PFSK-1 (cell line): ENCODE data around the gene C4A.

Experiments
- FOXP2 ChIP-seq: optimal IDR thresholded peaks from 2 replicates; pipeline ENCODE3; 2011; ENCODE audit warnings: borderline replicate concordance, control low read depth, inconsistent platforms; ENCODE audit not compliant: insufficient read depth; ENCODE audit errors: extremely low read length, extremely low read depth
- POLR2AphosphoS5 ChIP-seq: IDR thresholded peaks from 2 replicates; pipeline ENCODE4 v1.6.1; 2012; ENCODE audit warnings: low read depth, mild to moderate bottlenecking, control low read depth, low read length, moderate library complexity
- REST ChIP-seq, 2 experiments: IDR thresholded peaks; 2 replicates each; pipeline versions ENCODE4 v1.6.1 to v1.8.0; 2011 to 2012; ENCODE audit warnings: low read depth in 2 of 2, low read length in 2 of 2, control low read depth in 1 of 2, inconsistent platforms in 1 of 2, mild to moderate bottlenecking in 1 of 2, moderate library complexity in 1 of 2; ENCODE audit not compliant: insufficient read depth in 1 of 2
- SIN3A ChIP-seq: IDR thresholded peaks from 2 replicates; pipeline ENCODE4 v1.6.1; 2012; ENCODE audit warnings: mild to moderate bottlenecking, low read length, moderate library complexity, borderline replicate concordance; ENCODE audit not compliant: insufficient read depth
- TAF1 ChIP-seq: IDR thresholded peaks from 2 replicates; pipeline ENCODE4 v1.6.1; 2012; ENCODE audit warnings: low read length, control low read depth, borderline replicate concordance; ENCODE audit not compliant: insufficient read depth

Gene C4A

GRCh38 chr6:31970604-31971271 is 11.1 kb upstream of the C4A start:
- TF ChIP-seq REST (IDR thresholded peaks at IDR 0.05; ENCODE audit: insufficient read depth in 1 of 2, low read depth in 2 of 2, low read length in 2 of 2) (no peak), POLR2AphosphoS5 (peak; percentile 67), SIN3A (no peak), FOXP2 (no peak), TAF1 (peak; percentile 5; the same call in 1 of the 2 replicates)

GRCh38 chr6:31971279-31971992 is 10.4 kb upstream of the C4A start:
- TF ChIP-seq TAF1 (no peak), POLR2AphosphoS5 (peak; percentile 43; the same call in 1 of the 2 replicates)

DNA sequence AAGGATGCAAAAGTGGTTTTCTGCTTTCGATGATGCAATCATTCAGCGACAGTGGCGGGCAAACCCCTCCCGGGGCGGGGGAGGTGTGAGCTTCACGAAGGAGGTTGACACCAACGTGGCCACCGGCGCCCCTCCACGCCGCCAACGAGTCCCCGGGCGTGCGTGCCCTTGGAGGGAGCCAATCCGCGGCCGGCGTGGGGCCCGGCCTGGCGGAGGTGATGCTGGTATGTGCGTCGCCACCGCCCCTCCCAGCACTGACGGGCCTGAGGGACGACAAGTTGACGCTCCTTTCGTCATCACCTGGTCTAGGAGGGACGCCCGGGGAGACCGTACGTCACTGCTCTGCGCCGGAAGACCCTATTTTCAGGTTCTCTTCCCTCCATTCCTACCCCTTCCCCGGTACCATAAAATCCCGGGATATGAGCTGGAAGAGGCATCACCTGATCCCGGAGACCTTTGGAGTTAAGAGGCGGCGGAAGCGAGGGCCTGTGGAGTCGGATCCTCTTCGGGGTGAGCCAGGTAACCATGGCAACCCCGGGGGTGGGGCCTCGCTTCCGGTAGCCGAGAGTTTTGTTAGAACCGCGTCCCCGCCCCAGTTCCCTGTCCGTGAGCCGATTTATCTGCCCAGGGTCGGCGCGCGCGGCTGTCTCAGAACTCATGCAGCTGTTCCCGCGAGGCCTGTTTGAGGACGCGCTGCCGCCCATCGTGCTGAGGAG is 9.7 kb upstream of the C4A start, which contains the start of gene DXO:
Gene DXO, minus strand, starts transcription at position 146 of the 716 bp plus-strand sequence. CDS start 463 bp downstream, outside the sequence.
- TF ChIP-seq POLR2AphosphoS5 (peak; percentile 55), REST (IDR thresholded peaks at IDR 0.05; ENCODE audit: insufficient read depth in 1 of 2, low read depth in 2 of 2, low read length in 2 of 2) (peak in 1 of 2 experiments; percentile 29; a peak in 1 of 4 replicates), FOXP2 (no peak), SIN3A (peak; percentile 79; the same call in 1 of the 2 replicates), TAF1 (no peak)

DNA sequence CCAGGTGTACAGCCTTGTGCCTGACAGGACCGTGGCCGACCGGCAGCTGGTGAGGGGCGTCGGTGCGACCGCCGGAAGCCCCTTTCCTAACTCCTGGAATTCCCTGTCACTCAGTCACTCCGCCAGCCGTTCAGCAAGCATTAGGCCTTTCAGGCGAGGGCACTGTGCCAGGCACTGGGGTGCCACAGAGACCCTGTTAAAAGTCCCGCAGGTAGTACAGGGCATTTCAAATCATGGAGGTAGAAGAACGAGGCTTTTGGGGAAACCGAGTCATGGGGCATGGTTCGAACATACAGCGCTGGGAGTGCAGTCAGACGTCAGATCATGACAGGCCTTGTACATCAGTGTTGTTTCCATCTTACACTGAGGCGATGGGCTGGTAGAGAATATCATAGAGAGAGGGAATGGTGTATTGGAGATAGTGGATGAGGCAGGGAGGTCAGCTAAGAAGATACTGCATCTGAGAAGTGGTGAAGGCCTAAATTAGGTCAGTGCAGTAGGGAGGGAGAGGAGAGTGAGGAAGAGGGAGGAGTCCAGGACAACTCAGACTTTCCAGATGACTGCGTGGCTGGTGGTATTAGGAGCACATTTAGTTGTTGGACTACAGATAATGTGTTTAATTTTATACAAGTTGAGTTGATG is 9.0 kb upstream of the C4A start:
- TF ChIP-seq SIN3A: no peak
- TF ChIP-seq TAF1: no peak
- no peak for TF ChIP-seq FOXP2
- no peak for TF ChIP-seq POLR2AphosphoS5
- TF ChIP-seq REST (IDR thresholded peaks at IDR 0.05; ENCODE audit: insufficient read depth in 1 of 2, low read depth in 2 of 2, low read length in 2 of 2): no peak
